ENCODE data around the gene ZFHX3.

- TF ChIP-seq POLR2A (IDR thresholded peaks at IDR 0.05) (no peak), CTCF (IDR thresholded peaks at IDR 0.05) (no peak)
Measured at GRCh38 chr16:72793716-72794115, 254.2 kb downstream of the ZFHX3 start.

All from ovary (tissue), 3 donors.